OCI-LY1 (cell line): Measurements from ENCODE around the gene RASA3.

ENCODE experiments used
- H2AFZ ChIP-seq: fragments of 200-600 bp; sonication (generic), shearing (Covaris generic); 2 replicates; pipeline ENCODE4 v1.6.0; 2014; ENCODE audit warnings: antibody characterized with exemption, mild to moderate bottlenecking, low read length
- H3F3A ChIP-seq: fragments of 200-600 bp; sonication (generic), shearing (Covaris generic); 2 replicates; pipeline ENCODE4 v1.6.0; 2014; ENCODE audit warnings: mild to moderate bottlenecking, antibody characterized with exemption, low read length, moderate library complexity; ENCODE audit not compliant: insufficient read depth
- H3K27ac ChIP-seq: fragments of 200-600 bp; sonication (generic); 2 replicates; pipeline ENCODE4 v1.5.1; 2014; ENCODE audit warnings: low read length, mixed run types, mild to moderate bottlenecking, low read depth; ENCODE audit not compliant: poor library complexity, severe bottlenecking
- H3K27me3 ChIP-seq: fragments of 200-600 bp; sonication (generic); 2 replicates; pipeline ENCODE4 v1.6.0; 2014; ENCODE audit warnings: antibody characterized with exemption, mild to moderate bottlenecking, low read length, moderate library complexity; ENCODE audit not compliant: insufficient read depth
- H3K36me3 ChIP-seq: fragments of 200-600 bp; sonication (generic); 2 replicates; pipeline ENCODE4 v1.6.1; 2014; ENCODE audit warnings: mild to moderate bottlenecking, antibody characterized with exemption, low read length, moderate library complexity, mixed read lengths; ENCODE audit not compliant: insufficient read depth
- H3K4me1 ChIP-seq: fragments of 200-600 bp; sonication (generic); 2 replicates; pipeline ENCODE4 v1.5.1; 2014; ENCODE audit warnings: mild to moderate bottlenecking, low read length, moderate library complexity; ENCODE audit not compliant: insufficient read depth, severe bottlenecking
- H3K4me2 ChIP-seq: fragments of 200-600 bp; sonication (generic), shearing (Covaris generic); 2 replicates; pipeline ENCODE4 v1.6.1; 2014; ENCODE audit warnings: low read length
- H3K4me3 ChIP-seq: fragments of 200-600 bp; sonication (generic); 2 replicates; pipeline ENCODE4 v1.5.1; 2014; ENCODE audit warnings: low read length, low read depth, mild to moderate bottlenecking, mixed read lengths; ENCODE audit not compliant: poor library complexity, severe bottlenecking
- H3K79me2 ChIP-seq: fragments of 200-600 bp; shearing (Covaris generic); 2 replicates; pipeline ENCODE4 v1.6.1; 2016; ENCODE audit warnings: mixed run types, low read length, mixed read lengths; ENCODE audit not compliant: insufficient read depth
- H3K9ac ChIP-seq: fragments of 200-600 bp; sonication (generic), shearing (Covaris generic); 2 replicates; pipeline ENCODE4 v1.6.1; 2014; ENCODE audit warnings: mild to moderate bottlenecking, low read length, mixed read lengths
- H3K9me2 ChIP-seq: fragments of 200-600 bp; sonication (generic), shearing (Covaris generic); 2 replicates; pipeline ENCODE4 v1.6.1; 2014; ENCODE audit warnings: low read depth, mild to moderate bottlenecking, low read length, mixed read lengths
- H3K9me3 ChIP-seq: fragments of 200-600 bp; shearing (Covaris generic); 2 replicates; pipeline ENCODE4 v1.6.1; 2014; ENCODE audit warnings: low read length, mixed read lengths
- H4K20me1 ChIP-seq: fragments of 200-600 bp; sonication (generic), shearing (Covaris generic); 2 replicates; pipeline ENCODE4 v1.6.0; 2016; ENCODE audit warnings: mild to moderate bottlenecking, low read length; ENCODE audit not compliant: insufficient read depth
- EZH2 ChIP-seq: fragments of 200-600 bp; sonication (generic), shearing (Covaris generic); IDR thresholded peaks from 2 replicates; pipeline ENCODE4 v1.8.0; 2017; ENCODE audit warnings: borderline replicate concordance, mixed run types, mild to moderate bottlenecking, antibody characterized with exemption, low read length, moderate library complexity, mixed read lengths
- TF ChIP-seq, protein P1 (sequence below): fragments of 200-600 bp; sonication (generic), shearing (Covaris generic); IDR thresholded peaks from 2 replicates; pipeline ENCODE4 v1.5.1; 2017; ENCODE audit warnings: mild to moderate bottlenecking, antibody characterized with exemption, low read length, moderate library complexity, mixed read lengths

Gene RASA3

DNA sequence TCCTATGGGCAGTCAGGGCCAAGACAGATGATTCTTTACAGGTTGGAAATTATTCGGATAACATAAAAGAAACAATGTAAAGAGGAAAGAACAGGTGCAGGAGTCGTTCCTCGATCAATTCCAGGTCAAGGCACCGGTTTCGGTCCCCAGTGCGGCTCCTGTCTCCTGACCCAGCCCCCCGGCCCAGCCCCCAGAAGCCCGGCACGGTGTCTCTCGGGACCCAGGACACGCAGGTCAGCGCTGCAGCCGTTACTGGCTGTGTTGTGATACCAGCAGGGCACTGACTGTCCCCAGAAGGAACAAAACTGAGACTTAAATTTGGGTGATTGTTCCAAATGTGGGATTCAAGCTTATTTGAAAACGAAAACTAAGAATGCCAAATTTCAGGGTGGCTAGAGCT lies 8.5 kb downstream of the RASA3 start:
- Histone ChIP-seq H3K27ac (no peak overlapping the region), H3K9ac (no peak overlapping the region), H3K36me3 (no peaks in the 10 kb centered on the region), H3K9me3 (no peaks in the 10 kb centered on the region), H3K4me2 (no peak overlapping the region), H3K27me3 (no peaks in the 10 kb centered on the region), H3K79me2 (no peaks in the 10 kb centered on the region), H3K9me2 (no peaks in the 10 kb centered on the region), H3F3A (no peaks in the 10 kb centered on the region), H2AFZ (no peak overlapping the region), H4K20me1 (no peaks in the 10 kb centered on the region), H3K4me3 (no peak overlapping the region), H3K4me1 (peaks cover 7% of the 10 kb centered on the region)
- TF ChIP-seq, protein P1, sequence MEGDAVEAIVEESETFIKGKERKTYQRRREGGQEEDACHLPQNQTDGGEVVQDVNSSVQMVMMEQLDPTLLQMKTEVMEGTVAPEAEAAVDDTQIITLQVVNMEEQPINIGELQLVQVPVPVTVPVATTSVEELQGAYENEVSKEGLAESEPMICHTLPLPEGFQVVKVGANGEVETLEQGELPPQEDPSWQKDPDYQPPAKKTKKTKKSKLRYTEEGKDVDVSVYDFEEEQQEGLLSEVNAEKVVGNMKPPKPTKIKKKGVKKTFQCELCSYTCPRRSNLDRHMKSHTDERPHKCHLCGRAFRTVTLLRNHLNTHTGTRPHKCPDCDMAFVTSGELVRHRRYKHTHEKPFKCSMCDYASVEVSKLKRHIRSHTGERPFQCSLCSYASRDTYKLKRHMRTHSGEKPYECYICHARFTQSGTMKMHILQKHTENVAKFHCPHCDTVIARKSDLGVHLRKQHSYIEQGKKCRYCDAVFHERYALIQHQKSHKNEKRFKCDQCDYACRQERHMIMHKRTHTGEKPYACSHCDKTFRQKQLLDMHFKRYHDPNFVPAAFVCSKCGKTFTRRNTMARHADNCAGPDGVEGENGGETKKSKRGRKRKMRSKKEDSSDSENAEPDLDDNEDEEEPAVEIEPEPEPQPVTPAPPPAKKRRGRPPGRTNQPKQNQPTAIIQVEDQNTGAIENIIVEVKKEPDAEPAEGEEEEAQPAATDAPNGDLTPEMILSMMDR: no peak
- TF ChIP-seq EZH2: no peak

DNA sequence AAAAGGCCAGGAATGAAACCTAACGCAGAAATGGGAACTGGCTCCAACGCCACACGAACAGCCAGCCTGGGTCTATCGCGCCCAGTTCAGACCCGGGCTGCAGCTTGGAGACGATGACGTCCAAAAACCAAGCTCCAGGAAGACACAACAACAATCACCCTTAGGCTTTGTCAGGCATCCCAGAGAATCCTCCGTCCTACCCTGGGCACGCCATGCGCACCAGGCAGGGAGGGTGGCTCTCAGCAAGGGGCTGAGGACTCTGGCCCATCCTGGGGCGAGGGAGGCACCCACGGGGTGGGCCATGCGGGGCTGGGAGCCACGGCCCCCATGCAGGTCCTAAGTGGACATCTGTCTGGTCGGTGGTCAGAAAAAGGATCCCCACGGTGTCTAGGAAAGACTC lies 9.0 kb downstream of the RASA3 start:
- Histone ChIP-seq H3K79me2 (no peaks in the 10 kb centered on the region), H3K27ac (no peak overlapping the region), H3K9ac (no peak overlapping the region), H3K4me3 (no peak overlapping the region), H3K4me2 (no peak overlapping the region), H3K9me2 (no peaks in the 10 kb centered on the region), H3K36me3 (no peaks in the 10 kb centered on the region), H3F3A (no peaks in the 10 kb centered on the region), H4K20me1 (no peaks in the 10 kb centered on the region), H3K4me1 (peaks cover 3% of the 10 kb centered on the region), H2AFZ (no peak overlapping the region), H3K9me3 (no peaks in the 10 kb centered on the region), H3K27me3 (no peaks in the 10 kb centered on the region)
- TF ChIP-seq, protein P1: no peak
- TF ChIP-seq EZH2: no peak

DNA sequence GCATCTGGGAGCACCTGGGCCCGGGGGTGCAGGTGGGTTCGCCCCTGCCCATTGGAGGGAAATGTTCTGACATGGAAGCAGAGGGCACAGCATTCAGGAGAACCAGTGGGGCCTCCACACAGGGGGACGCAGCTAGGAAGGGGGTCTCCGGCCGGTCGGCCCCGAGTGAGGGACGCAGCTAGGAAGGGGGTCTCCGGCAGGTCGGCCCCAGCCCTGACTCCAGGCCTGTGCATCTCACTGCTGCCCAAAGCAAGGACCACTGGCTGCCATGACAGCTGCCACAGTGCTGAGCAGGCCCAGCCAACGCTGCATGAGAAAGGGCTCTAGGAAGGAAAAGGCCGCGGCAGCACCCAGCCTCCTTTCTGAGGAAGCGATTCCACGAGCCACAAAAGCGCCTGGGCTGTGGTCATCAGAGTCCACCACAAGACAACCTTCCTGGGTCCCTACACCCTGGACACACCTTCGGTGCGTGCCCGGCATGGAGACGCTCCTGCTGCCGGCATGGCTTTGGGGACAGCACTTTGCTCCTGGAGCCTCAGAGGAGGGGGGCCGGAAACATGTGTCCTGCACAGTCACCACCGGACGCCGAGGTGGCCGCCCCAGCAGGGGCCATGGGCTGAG lies 9.7 kb downstream of the RASA3 start:
- no peak overlapping the region for H3K4me2 ChIP-seq

More for the DNA sequence above, 9.7 kb downstream of the RASA3 start:
- Histone ChIP-seq H3K27me3 (no peaks in the 10 kb centered on the region), H3K4me3 (no peak overlapping the region), H3K9ac (no peak overlapping the region), H3K9me3 (no peaks in the 10 kb centered on the region), H3K27ac (no peak overlapping the region), H2AFZ (no peak overlapping the region), H3K79me2 (no peaks in the 10 kb centered on the region), H3F3A (no peaks in the 10 kb centered on the region), H3K4me1 (no peaks in the 10 kb centered on the region), H4K20me1 (no peaks in the 10 kb centered on the region), H3K9me2 (no peaks in the 10 kb centered on the region), H3K36me3 (no peaks in the 10 kb centered on the region)
- TF ChIP-seq, protein P1: no peak
- TF ChIP-seq EZH2: no peak
